HepG2 (cell line): ENCODE results near the gene KCTD16. TPM values are rescaled to one million over a fixed set of nuclear protein-coding genes. Genes with fewer than 3 reads are reported as not detected.

Experiments
- ATAC-seq: fragments of 200-7000 bp; cut with Tn5 transposase; 3 replicates; pipeline ENCODE4 v1.9.1; 2020; ENCODE audit warnings: mild to moderate bottlenecking, moderate library complexity
- BruUV-seq: library from RNA; stranded (reverse); fragments of 400-500 nt; replicated peaks from 2 replicates; lab custom pipeline; 2021; lab: Mats Ljungman, UMichigan
- CTCF ChIA-PET: fragments of 300-600 bp; formaldehyde crosslinking; extraction: SDS; loops from one replicate; lab custom pipeline; 2021; ENCODE audit warnings: low total read pairs, inconsistent platforms, low intra/inter-chr PET ratio; lab: Yijun Ruan, JAX
- POLR2A ChIA-PET: fragments of 350-600 bp; sonication (Branson Sonifier 250); formaldehyde crosslinking; loops from one replicate; lab custom pipeline; 2020; ENCODE audit warnings: antibody characterized with exemption, inconsistent platforms; lab: Yijun Ruan, JAX
- DNase-seq: peaks from one replicate; pipeline ENCODE4 v3.0.0-alpha.2; 2015; ENCODE audit warnings: low spot score
- FAIRE-seq: peaks from 3 replicates; lab custom pipeline; 2011; peaks lifted over from hg19 to GRCh38; lab: Jason Lieb, UNC
- H2AFZ ChIP-seq: one replicate; pipeline ENCODE4 v1.6.1; 2011; ENCODE audit warnings: low read length, inconsistent platforms
- H3K27ac ChIP-seq: fragments of 300-600 bp; 3 replicates; pipeline ENCODE4 v1.8.0; 2011; ENCODE audit warnings: mixed run types, mild to moderate bottlenecking, mixed read lengths, low read length, inconsistent platforms; ENCODE audit not compliant: insufficient read depth; ENCODE audit errors: extremely low read length
- H3K27me3 ChIP-seq, 2 experiments: fragments of 200-600 bp in 1 of 2; 2 replicates in 1 of 2; 3 replicates in 1 of 2; pipeline versions ENCODE4 v1.6.0 to v1.8.0; 2011; ENCODE audit warnings: low read length in 2 of 2, mild to moderate bottlenecking in 2 of 2, moderate library complexity in 2 of 2, inconsistent platforms in 1 of 2; ENCODE audit not compliant: insufficient read depth in 2 of 2, control insufficient read depth in 1 of 2
- H3K36me3 ChIP-seq, 2 experiments: fragments of 200-600 bp in 1 of 2; replicated peaks in 1 of 2; 2 replicates in 1 of 2; 3 replicates in 1 of 2; pipeline versions ENCODE4 v1.5.1 to v1.8.0; 2011; ENCODE audit warnings: low read length in 2 of 2, inconsistent platforms in 1 of 2; ENCODE audit not compliant: insufficient read depth in 2 of 2, control insufficient read depth in 1 of 2
- H3K4me1 ChIP-seq: 2 replicates; pipeline ENCODE4 v1.5.1; 2012; ENCODE audit warnings: low read length, inconsistent platforms; ENCODE audit not compliant: insufficient read depth
- H3K4me2 ChIP-seq: 2 replicates; pipeline ENCODE4 v1.6.0; 2011; ENCODE audit warnings: low read depth, low read length, inconsistent platforms
- H3K4me3 ChIP-seq, 3 experiments: fragments of 200-600 bp in 1 of 3; sonication (generic), shearing (Covaris generic) in 1 of 3; replicated peaks in 1 of 3; 2 replicates each; pipeline ENCODE4 v1.5.1; 2011 to 2016; ENCODE audit warnings: low read length in 3 of 3, inconsistent platforms in 2 of 3, low read depth in 2 of 3, mild to moderate bottlenecking in 2 of 3, control low read depth in 1 of 3, mixed read lengths in 1 of 3; ENCODE audit not compliant: insufficient read depth in 1 of 3
- H3K79me2 ChIP-seq: one replicate; pipeline ENCODE4 v1.6.1; 2011; ENCODE audit warnings: low read length, inconsistent platforms; ENCODE audit not compliant: insufficient read depth
- H3K9ac ChIP-seq: 2 replicates; pipeline ENCODE4 v1.6.0; 2011; ENCODE audit warnings: mild to moderate bottlenecking, low read depth, low read length, inconsistent platforms; ENCODE audit not compliant: insufficient read depth
- H3K9me3 ChIP-seq: 2 replicates; pipeline ENCODE4 v1.5.1; 2012; ENCODE audit warnings: mild to moderate bottlenecking, low read length
- H4K20me1 ChIP-seq: 2 replicates; pipeline ENCODE4 v1.6.0; 2011; ENCODE audit warnings: inconsistent platforms, mild to moderate bottlenecking, low read length, moderate library complexity; ENCODE audit not compliant: insufficient read depth
- HES4 ChIP-seq: sonication (generic); formaldehyde crosslinking; IDR thresholded peaks from 2 replicates; pipeline ENCODE4 v1.9.0; 2021; ENCODE audit warnings: mild to moderate bottlenecking, missing genetic modification reagents, borderline replicate concordance
- IKZF1 ChIP-seq: fragments of 450-650 bp; IDR thresholded peaks from 2 replicates; pipeline ENCODE4 v1.7.1; 2016
- RNF2 ChIP-seq: fragments of 450-650 bp; conservative IDR thresholded peaks from 2 replicates; pipeline ENCODE4 v1.6.1; 2016; ENCODE audit warnings: low read depth
- SMAD1 ChIP-seq: sonication (generic); formaldehyde crosslinking; IDR thresholded peaks from 2 replicates; pipeline ENCODE4 v1.4.0; 2020; ENCODE audit warnings: missing genetic modification reagents, low read depth, mild to moderate bottlenecking, borderline replicate concordance
- TMF1 ChIP-seq: sonication (generic); formaldehyde crosslinking; IDR thresholded peaks from 2 replicates; pipeline ENCODE4 v1.8.1; 2022; ENCODE audit warnings: low read depth, missing genetic modification reagents
- ZC3H4 ChIP-seq: sonication (generic); formaldehyde crosslinking; IDR thresholded peaks from 2 replicates; pipeline ENCODE4 v1.4.0; 2020; ENCODE audit warnings: missing genetic modification reagents, borderline replicate concordance
- ZNF34 ChIP-seq: sonication (generic); formaldehyde crosslinking; IDR thresholded peaks from 2 replicates; pipeline ENCODE4 v1.4.0; 2020; ENCODE audit warnings: mild to moderate bottlenecking, missing genetic modification reagents, borderline replicate concordance
- WGBS: methylation state at CpG from one replicate; pipeline ENCODE4 v1.1.6; 2017; ENCODE audit warnings: low lambda C conversion rate; 5-methylcytosine and 5-hydroxymethylcytosine counted together
- in situ Hi-C: cut with HindIII; loops from 2 replicates; pipeline ENCODE4 v1.10.0; 2017; ENCODE audit warnings: low pct_unique_long_range_greater_than_20kb; ENCODE audit not compliant: extremely low pct_ligation_motif_present
- intact Hi-C: fragments of 100-400 bp; cut with micrococcal nuclease; formaldehyde crosslinking; loops from one replicate; pipeline ENCODE4 v1.10.0; 2022; ENCODE audit not compliant: unreplicated experiment
- polyA plus RNA-seq, 8 experiments: library from polyadenylated mRNA; depleted of rRNA in 3 of 8; stranded (reverse) in 7 of 8; unstranded in 1 of 8; fragments of >200 nt; fragmentation: Illumina TruSeq in 4 of 8; extraction: Trizol in 4 of 8; gene quantifications; 2 replicates each; pipeline versions ENCODE4 v1.2.1 to v1.2.3, GENCODE V29; 2011 to 2016; ENCODE audit warnings: low read depth in 4 of 8, missing spikeins in 1 of 8, mixed read lengths in 1 of 8; ENCODE audit not compliant: insufficient read depth in 1 of 8
- total RNA-seq, 5 experiments: library from RNA; depleted of rRNA; stranded (reverse); fragments of >200 nt; fragmentation: Illumina TruSeq; extraction: Trizol; gene quantifications; 2 replicates each; pipeline ENCODE4 v1.2.3, GENCODE V29; 2016; ENCODE audit warnings: low read depth in 1 of 5
- TF ChIP-seq, protein P1 (sequence below): sonication (generic); IDR thresholded peaks from 2 replicates; pipeline ENCODE4 v1.6.1; 2016; ENCODE audit warnings: low read depth, borderline replicate concordance
- TF ChIP-seq, protein P2 (sequence below): sonication (generic); formaldehyde crosslinking; IDR thresholded peaks from 2 replicates; pipeline ENCODE4 v1.4.0; 2020; ENCODE audit warnings: missing genetic modification reagents, borderline replicate concordance
- TF ChIP-seq, protein P3 (sequence below): sonication (generic); formaldehyde crosslinking; IDR thresholded peaks from 2 replicates; pipeline ENCODE4 v1.4.0; 2020; ENCODE audit warnings: missing genetic modification reagents

The KCTD16 gene
- total and polyA plus RNA-seq, 2 of the 13 experiments (the other 11 are each of a cell fraction or from before 2014, with no cell fraction given): 0.02 to 0.09 TPM

GRCh38 chr5:144128844-144129243, 41.8 kb upstream of the KCTD16 start:
- no peaks in the 10 kb centered on the region for H3K9me3 ChIP-seq
- H3K27ac ChIP-seq: no peak overlapping the region
- no peak for FAIRE-seq
- DNase-seq: no peak
- WGBS: 0% methylated on average over 3 of the region's 4 CpGs
- no peak for TF ChIP-seq ZC3H4 (CRISPR knock-in tag)
- no peak for TF ChIP-seq ZNF34 (CRISPR knock-in tag)
- TF ChIP-seq, protein P1, sequence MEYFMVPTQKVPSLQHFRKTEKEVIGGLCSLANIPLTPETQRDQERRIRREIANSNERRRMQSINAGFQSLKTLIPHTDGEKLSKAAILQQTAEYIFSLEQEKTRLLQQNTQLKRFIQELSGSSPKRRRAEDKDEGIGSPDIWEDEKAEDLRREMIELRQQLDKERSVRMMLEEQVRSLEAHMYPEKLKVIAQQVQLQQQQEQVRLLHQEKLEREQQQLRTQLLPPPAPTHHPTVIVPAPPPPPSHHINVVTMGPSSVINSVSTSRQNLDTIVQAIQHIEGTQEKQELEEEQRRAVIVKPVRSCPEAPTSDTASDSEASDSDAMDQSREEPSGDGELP: no peak
- no peak for TF ChIP-seq TMF1 (CRISPR knock-in tag)
- no peak for TF ChIP-seq IKZF1
- TF ChIP-seq, protein P2, sequence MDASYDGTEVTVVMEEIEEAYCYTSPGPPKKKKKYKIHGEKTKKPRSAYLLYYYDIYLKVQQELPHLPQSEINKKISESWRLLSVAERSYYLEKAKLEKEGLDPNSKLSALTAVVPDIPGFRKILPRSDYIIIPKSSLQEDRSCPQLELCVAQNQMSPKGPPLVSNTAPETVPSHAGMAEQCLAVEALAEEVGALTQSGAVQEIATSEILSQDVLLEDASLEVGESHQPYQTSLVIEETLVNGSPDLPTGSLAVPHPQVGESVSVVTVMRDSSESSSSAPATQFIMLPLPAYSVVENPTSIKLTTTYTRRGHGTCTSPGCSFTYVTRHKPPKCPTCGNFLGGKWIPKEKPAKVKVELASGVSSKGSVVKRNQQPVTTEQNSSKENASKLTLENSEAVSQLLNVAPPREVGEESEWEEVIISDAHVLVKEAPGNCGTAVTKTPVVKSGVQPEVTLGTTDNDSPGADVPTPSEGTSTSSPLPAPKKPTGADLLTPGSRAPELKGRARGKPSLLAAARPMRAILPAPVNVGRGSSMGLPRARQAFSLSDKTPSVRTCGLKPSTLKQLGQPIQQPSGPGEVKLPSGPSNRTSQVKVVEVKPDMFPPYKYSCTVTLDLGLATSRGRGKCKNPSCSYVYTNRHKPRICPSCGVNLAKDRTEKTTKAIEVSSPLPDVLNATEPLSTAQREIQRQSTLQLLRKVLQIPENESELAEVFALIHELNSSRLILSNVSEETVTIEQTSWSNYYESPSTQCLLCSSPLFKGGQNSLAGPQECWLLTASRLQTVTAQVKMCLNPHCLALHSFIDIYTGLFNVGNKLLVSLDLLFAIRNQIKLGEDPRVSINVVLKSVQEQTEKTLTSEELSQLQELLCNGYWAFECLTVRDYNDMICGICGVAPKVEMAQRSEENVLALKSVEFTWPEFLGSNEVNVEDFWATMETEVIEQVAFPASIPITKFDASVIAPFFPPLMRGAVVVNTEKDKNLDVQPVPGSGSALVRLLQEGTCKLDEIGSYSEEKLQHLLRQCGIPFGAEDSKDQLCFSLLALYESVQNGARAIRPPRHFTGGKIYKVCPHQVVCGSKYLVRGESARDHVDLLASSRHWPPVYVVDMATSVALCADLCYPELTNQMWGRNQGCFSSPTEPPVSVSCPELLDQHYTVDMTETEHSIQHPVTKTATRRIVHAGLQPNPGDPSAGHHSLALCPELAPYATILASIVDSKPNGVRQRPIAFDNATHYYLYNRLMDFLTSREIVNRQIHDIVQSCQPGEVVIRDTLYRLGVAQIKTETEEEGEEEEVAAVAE (CRISPR knock-in tag): no peak
- TF ChIP-seq HES4 (CRISPR knock-in tag): no peak
- no peak for TF ChIP-seq SMAD1 (CRISPR knock-in tag)
- TF ChIP-seq, protein P3, sequence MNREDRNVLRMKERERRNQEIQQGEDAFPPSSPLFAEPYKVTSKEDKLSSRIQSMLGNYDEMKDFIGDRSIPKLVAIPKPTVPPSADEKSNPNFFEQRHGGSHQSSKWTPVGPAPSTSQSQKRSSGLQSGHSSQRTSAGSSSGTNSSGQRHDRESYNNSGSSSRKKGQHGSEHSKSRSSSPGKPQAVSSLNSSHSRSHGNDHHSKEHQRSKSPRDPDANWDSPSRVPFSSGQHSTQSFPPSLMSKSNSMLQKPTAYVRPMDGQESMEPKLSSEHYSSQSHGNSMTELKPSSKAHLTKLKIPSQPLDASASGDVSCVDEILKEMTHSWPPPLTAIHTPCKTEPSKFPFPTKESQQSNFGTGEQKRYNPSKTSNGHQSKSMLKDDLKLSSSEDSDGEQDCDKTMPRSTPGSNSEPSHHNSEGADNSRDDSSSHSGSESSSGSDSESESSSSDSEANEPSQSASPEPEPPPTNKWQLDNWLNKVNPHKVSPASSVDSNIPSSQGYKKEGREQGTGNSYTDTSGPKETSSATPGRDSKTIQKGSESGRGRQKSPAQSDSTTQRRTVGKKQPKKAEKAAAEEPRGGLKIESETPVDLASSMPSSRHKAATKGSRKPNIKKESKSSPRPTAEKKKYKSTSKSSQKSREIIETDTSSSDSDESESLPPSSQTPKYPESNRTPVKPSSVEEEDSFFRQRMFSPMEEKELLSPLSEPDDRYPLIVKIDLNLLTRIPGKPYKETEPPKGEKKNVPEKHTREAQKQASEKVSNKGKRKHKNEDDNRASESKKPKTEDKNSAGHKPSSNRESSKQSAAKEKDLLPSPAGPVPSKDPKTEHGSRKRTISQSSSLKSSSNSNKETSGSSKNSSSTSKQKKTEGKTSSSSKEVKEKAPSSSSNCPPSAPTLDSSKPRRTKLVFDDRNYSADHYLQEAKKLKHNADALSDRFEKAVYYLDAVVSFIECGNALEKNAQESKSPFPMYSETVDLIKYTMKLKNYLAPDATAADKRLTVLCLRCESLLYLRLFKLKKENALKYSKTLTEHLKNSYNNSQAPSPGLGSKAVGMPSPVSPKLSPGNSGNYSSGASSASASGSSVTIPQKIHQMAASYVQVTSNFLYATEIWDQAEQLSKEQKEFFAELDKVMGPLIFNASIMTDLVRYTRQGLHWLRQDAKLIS (CRISPR knock-in tag): no peak
- no peak for TF ChIP-seq RNF2
- in situ Hi-C loops: no loop called here
- ChIA-PET POLR2A (no interaction called here), CTCF (no interaction called here)
- H3K4me2 ChIP-seq: no peak overlapping the region
- intact Hi-C loops: no loop called here
- ATAC-seq: no peak
- H3K4me1 ChIP-seq: no peaks in the 10 kb centered on the region
- H4K20me1 ChIP-seq: no peaks in the 10 kb centered on the region
- no peaks in the 10 kb centered on the region for H3K79me2 ChIP-seq
- no peak overlapping the region for H2AFZ ChIP-seq
- BruUV-seq: no TSS peak
- H3K4me3 ChIP-seq: no peak overlapping the region
- no peaks in the 10 kb centered on the region for H3K36me3 ChIP-seq
- no peak overlapping the region for H3K9ac ChIP-seq
- H3K27me3 ChIP-seq: no peaks in the 10 kb centered on the region
